DOHH2 (cell line): ENCODE data around the gene SYTL5.

ENCODE experiments used
- CTCF ChIP-seq: fragments of 200-600 bp; sonication (generic); IDR thresholded peaks from one replicate; pipeline ENCODE4 v1.5.1; 2014; ENCODE audit warnings: antibody characterized with exemption, mild to moderate bottlenecking, low read depth, low read length; ENCODE audit not compliant: poor library complexity, severe bottlenecking
- EZH2phosphoT487 ChIP-seq: fragments of 200-600 bp; sonication (generic); IDR thresholded peaks from 2 replicates; pipeline ENCODE4 v1.6.1; 2017; ENCODE audit warnings: borderline replicate concordance, mild to moderate bottlenecking, antibody characterized with exemption, low read length, moderate library complexity, mixed read lengths

GRCh38 chrX:38085813-38086212 lies 79.5 kb downstream of the SYTL5 start:
- no peak for TF ChIP-seq CTCF
- no peak for TF ChIP-seq EZH2phosphoT487
